H1 (cell line): ENCODE data around the gene PEPD. TPM values are rescaled to one million over a fixed set of nuclear protein-coding genes. Genes with fewer than 3 reads are reported as not detected.

Experiments
- CBX5 ChIP-seq: fragments of 300-800, 300-1000 bp; sonication (generic); IDR thresholded peaks from 2 replicates; pipeline ENCODE4 v1.7.1; 2016; ENCODE audit warnings: antibody characterized with exemption, low read length, low read depth
- PHF8 ChIP-seq: fragments of 200-600 bp; sonication (generic); conservative IDR thresholded peaks from 2 replicates; pipeline ENCODE4 v1.7.1; 2012; ENCODE audit warnings: low read depth, mild to moderate bottlenecking, inconsistent platforms, low read length, moderate library complexity
- USF2 ChIP-seq: IDR thresholded peaks from 2 replicates; pipeline ENCODE4 v1.6.1; 2011; ENCODE audit warnings: low read length, improper control_type of control experiment
- polyA plus RNA-seq, 7 experiments: library from polyadenylated mRNA; depleted of rRNA in 3 of 7; stranded (reverse) in 5 of 7; unstranded in 2 of 7; fragments of >200 nt in 5 of 7; fragments of 200-250 nt in 2 of 7; gene quantifications; 1 replicate in 5 of 7; 2 replicates in 1 of 7; 4 replicates in 1 of 7; pipeline versions ENCODE4 v1.2.1 to v1.2.3, GENCODE V29; 2011 to 2013; ENCODE audit warnings: missing spikeins in 2 of 7, mixed read lengths in 2 of 7
- total RNA-seq: library from RNA; stranded (reverse); fragmentation: NEBNext Ultra II Directional; extraction: Animal tissue kit (Norgen Biotek cat#: 25700); gene quantifications from 2 replicates; pipeline ENCODE4 v1.2.1, GENCODE V29; 2021
- TF ChIP-seq, protein P1 (sequence below), 3 experiments: IDR thresholded peaks; 1 replicate in 2 of 3; 2 replicates in 1 of 3; pipeline versions ENCODE4 v1.5.1 to v1.6.1; 2011; ENCODE audit warnings: low read length in 3 of 3, mild to moderate bottlenecking in 3 of 3, inconsistent platforms in 2 of 3, low read depth in 1 of 3, moderate library complexity in 1 of 3; ENCODE audit not compliant: insufficient read depth in 1 of 3; ENCODE audit errors: control extremely low read depth in 1 of 3
- TF ChIP-seq, protein P2 (sequence below): IDR thresholded peaks from 2 replicates; pipeline ENCODE4 v1.6.1; 2012; ENCODE audit warnings: inconsistent platforms

Gene PEPD
- total and polyA plus RNA-seq, 2 of the 8 experiments (the other 6 are each of a cell fraction or from before 2014, with no cell fraction given), result 84.1 to 178 TPM

DNA sequence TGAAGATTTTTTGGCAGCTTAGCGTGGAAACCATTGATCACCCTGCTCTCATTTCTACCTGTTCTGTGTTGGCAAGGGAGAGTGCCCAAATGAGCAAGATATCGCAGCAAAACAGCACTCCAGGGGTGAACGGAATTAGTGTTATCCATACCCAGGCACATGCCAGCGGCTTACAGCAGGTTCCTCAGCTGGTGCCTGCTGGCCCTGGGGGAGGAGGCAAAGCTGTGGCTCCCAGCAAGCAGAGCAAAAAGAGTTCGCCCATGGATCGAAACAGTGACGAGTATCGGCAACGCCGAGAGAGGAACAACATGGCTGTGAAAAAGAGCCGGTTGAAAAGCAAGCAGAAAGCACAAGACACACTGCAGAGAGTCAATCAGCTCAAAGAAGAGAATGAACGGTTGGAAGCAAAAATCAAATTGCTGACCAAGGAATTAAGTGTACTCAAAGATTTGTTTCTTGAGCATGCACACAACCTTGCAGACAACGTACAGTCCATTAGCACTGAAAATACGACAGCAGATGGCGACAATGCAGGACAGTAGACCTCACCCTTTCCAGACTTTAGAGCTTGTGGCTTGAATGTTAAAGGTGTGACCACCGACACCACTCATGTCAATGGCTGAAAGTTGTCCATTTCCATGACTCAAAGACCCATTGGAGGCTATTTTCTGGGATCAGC is 142.3 kb downstream of the PEPD start (continued):
- no peak for TF ChIP-seq USF2
- TF ChIP-seq, protein P1, sequence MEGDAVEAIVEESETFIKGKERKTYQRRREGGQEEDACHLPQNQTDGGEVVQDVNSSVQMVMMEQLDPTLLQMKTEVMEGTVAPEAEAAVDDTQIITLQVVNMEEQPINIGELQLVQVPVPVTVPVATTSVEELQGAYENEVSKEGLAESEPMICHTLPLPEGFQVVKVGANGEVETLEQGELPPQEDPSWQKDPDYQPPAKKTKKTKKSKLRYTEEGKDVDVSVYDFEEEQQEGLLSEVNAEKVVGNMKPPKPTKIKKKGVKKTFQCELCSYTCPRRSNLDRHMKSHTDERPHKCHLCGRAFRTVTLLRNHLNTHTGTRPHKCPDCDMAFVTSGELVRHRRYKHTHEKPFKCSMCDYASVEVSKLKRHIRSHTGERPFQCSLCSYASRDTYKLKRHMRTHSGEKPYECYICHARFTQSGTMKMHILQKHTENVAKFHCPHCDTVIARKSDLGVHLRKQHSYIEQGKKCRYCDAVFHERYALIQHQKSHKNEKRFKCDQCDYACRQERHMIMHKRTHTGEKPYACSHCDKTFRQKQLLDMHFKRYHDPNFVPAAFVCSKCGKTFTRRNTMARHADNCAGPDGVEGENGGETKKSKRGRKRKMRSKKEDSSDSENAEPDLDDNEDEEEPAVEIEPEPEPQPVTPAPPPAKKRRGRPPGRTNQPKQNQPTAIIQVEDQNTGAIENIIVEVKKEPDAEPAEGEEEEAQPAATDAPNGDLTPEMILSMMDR (IDR thresholded peaks at IDR 0.05; ENCODE audit: control extremely low read depth in 1 of 3, insufficient read depth in 1 of 3, low read depth in 1 of 3, low read length in 3 of 3), result no peak
- TF ChIP-seq CBX5, result no peak
- TF ChIP-seq, protein P2, sequence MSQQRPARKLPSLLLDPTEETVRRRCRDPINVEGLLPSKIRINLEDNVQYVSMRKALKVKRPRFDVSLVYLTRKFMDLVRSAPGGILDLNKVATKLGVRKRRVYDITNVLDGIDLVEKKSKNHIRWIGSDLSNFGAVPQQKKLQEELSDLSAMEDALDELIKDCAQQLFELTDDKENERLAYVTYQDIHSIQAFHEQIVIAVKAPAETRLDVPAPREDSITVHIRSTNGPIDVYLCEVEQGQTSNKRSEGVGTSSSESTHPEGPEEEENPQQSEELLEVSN, result no peak
- no peak for TF ChIP-seq PHF8
